ENCODE results near the gene LCLAT1.

GRCh38 chr2:30678410-30679137, 231.5 kb downstream of the LCLAT1 start:
- no peak for TF ChIP-seq POLR2A (IDR thresholded peaks at IDR 0.05; ENCODE audit: low read depth, low read length)
- TF ChIP-seq TAF1 (IDR thresholded peaks at IDR 0.05; ENCODE audit: borderline replicate concordance, low read depth, low read length), result no peak

All from GM12892 (cell line).